Heart right ventricle (tissue), 16 donors: ENCODE results near the gene TENM4. TPM values are rescaled to one million over a fixed set of nuclear protein-coding genes. Genes with fewer than 3 reads are reported as not detected.

ENCODE experiments used
- ATAC-seq, 8 donors: fragments of 200-7000 bp; cut with Tn5 transposase; one replicate each; pipeline ENCODE4 v1.9.1; 2020; ENCODE audit warnings: mild to moderate bottlenecking in 8 of 8, moderate library complexity in 8 of 8, moderate number of reproducible peaks in 1 of 8
- DNase-seq, 2 donors: peaks; one replicate each; pipeline ENCODE4 v3.0.0-alpha.2; 2020
- H3K27ac ChIP-seq, 10 donors: fragments of 200-600 bp; sonication (generic) in 2 of 10; one replicate each; pipeline versions ENCODE4 v1.5.0 to v1.8.0; 2020 to 2022; ENCODE audit warnings: mild to moderate bottlenecking in 3 of 10
- H3K27me3 ChIP-seq, 7 donors: fragments of 200-600 bp; one replicate each; pipeline ENCODE4 v1.8.0; 2021 to 2022; ENCODE audit warnings: mild to moderate bottlenecking in 2 of 7
- H3K36me3 ChIP-seq, 9 donors: fragments of 200-600 bp; sonication (generic) in 1 of 9; one replicate each; pipeline versions ENCODE4 v1.5.0 to v1.8.0; 2020 to 2022; ENCODE audit warnings: mild to moderate bottlenecking in 2 of 9
- H3K4me1 ChIP-seq, 9 donors: fragments of 200-600 bp; sonication (generic) in 1 of 9; one replicate each; pipeline versions ENCODE4 v1.5.0 to v1.8.0; 2020 to 2022; ENCODE audit warnings: mild to moderate bottlenecking in 4 of 9
- H3K4me3 ChIP-seq, 10 donors: fragments of 200-600 bp; sonication (generic) in 2 of 10; one replicate each; pipeline versions ENCODE4 v1.5.0 to v1.8.0; 2020 to 2022; ENCODE audit warnings: mild to moderate bottlenecking in 7 of 10, moderate library complexity in 2 of 10
- H3K9me3 ChIP-seq, 11 donors: fragments of 200-600 bp in 10 of 11; sonication (generic) in 2 of 11; one replicate each; pipeline versions ENCODE4 v1.5.0 to v1.8.0; 2013 to 2022; ENCODE audit warnings: mild to moderate bottlenecking in 2 of 11, control low read depth in 1 of 11, moderate library complexity in 1 of 11
- WGBS, 2 donors: extraction: QIAGEN DNeasy Blood & Tissue Kit; methylation state at CpG; one replicate each; pipeline ENCODE4 v1.1.7; 2013; ENCODE audit warnings: inconsistent platforms in 1 of 2; 5-methylcytosine and 5-hydroxymethylcytosine counted together
- intact Hi-C, 10 donors: fragments of 100-400 bp; cut with DNase I; formaldehyde crosslinking; loops; one replicate each; pipeline versions ENCODE4 v1.11.1 to v1.14.2; 2022
- polyA plus RNA-seq, 2 donors: library from polyadenylated mRNA; stranded (reverse); fragments of 200-250 nt; gene quantifications; one replicate each; pipeline ENCODE4 v1.2.3, GENCODE V29; 2013
- total RNA-seq, 10 donors: library from RNA; stranded (reverse); fragmentation: NEBNext Ultra II Directional in 3 of 10; extraction: Animal tissue kit (Norgen Biotek cat#: 25700) in 3 of 10; gene quantifications; one replicate each; pipeline versions ENCODE4 v1.2.1 to v1.2.4, GENCODE V29; 2021 to 2023
- TF ChIP-seq, protein P1 (sequence below), 9 donors: fragments of 200-600 bp; sonication (generic) in 2 of 9; IDR thresholded peaks; one replicate each; pipeline versions ENCODE4 v1.5.0 to v1.8.0; 2021 to 2022; ENCODE audit warnings: antibody characterized with exemption in 9 of 9, mild to moderate bottlenecking in 5 of 9, moderate library complexity in 1 of 9
- donor health status: Arrhythmogenic right ventricular cardiomyopathy.
- donor health status: ischemic (EF 13 %, LVEDD 7.1; RV severe dilation, severe dysfunction).
- donor health status: healthy with polysubstance abuse.
- donor health status: DM: no; HTN: yes; CAD: no.
- donor health status: DM: no; HTN: no; CAD: no.
- donor health status: ischemic (EF 25% LVEDD 6.9; RV normal size, moderate dysfunction).
- donor health status: ischemic (EF 25% LVEDD 5.7; RV mildly dilated, moderate dysfunction).
- donor health status: healthy.
- donor health status: DM: yes; HTN: yes; CAD: no.
- donor health status: Ischemic cardiomyopathy.
- donor health status: ischemic (EF 35%, LVEDD 5.7; RV mildly dilated, moderate dysfunction).
- donor health status: nonischemic (EF 11% LVEDD 7.7; RV severe dilation, severe dysfunction).
- donor health status: DM: yes; HTN: yes; CAD: no.
- donor health status: PGD.
- donor health status: ischemic (EF 29% LVEDD 5.4; RV normal size, mild dysfunction).
- donor health status: nonischemic (EF 23%, LVEDD 6.1; RV moderate dilation, normal function).

Gene TENM4
- total and polyA plus RNA-seq, 12 donors, result 0.10 to 3.6 (median 0.91) TPM

DNA sequence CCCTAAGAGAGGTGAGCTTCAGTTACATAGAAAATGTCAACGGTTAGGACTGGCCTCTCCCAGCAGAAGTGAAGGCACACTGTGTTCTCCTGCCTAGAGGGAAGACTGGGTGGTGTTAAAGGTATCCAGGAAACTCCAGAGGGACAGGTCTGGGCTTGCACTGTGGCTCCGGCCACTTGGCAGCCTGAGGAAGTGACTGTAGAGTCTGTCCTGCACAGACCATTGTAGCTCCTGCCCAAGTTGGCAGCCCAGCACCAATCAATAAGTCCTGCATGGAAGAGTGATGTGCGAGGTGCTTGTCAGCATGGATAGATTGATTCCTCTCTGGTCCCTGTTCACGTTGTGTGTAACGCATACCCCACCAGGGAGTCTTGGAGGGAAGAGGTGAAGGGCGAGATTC lies 284.8 kb downstream of the TENM4 start:
- no peak for ATAC-seq
- intact Hi-C loops, result loop anchor here in 1 of 10 donors (10.0 kb wide), 1 partner anchor 59 kb away; no protein-coding TSS in a partner anchor

DNA sequence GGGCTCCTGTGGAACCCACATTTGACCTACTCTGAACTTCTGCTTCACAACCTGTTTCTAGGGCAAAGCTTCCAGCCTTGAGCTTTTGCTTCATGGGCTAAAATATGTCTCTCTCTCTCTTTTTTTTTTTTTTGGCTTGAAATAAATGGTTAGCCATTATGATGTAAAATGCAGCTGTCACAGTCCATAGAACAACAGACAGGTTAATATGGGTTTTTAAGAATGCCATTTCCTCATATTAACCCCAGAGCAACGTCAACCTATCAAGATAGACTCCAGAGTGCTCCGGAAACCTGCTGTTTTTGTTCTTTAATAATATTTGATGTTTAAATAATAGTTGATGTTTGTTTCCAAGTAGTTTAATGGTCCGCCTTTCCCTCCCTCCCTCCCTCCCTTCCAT lies 285.6 kb downstream of the TENM4 start:
- H3K27me3 ChIP-seq, result no peaks in the 10 kb centered on the region
- TF ChIP-seq, protein P1, sequence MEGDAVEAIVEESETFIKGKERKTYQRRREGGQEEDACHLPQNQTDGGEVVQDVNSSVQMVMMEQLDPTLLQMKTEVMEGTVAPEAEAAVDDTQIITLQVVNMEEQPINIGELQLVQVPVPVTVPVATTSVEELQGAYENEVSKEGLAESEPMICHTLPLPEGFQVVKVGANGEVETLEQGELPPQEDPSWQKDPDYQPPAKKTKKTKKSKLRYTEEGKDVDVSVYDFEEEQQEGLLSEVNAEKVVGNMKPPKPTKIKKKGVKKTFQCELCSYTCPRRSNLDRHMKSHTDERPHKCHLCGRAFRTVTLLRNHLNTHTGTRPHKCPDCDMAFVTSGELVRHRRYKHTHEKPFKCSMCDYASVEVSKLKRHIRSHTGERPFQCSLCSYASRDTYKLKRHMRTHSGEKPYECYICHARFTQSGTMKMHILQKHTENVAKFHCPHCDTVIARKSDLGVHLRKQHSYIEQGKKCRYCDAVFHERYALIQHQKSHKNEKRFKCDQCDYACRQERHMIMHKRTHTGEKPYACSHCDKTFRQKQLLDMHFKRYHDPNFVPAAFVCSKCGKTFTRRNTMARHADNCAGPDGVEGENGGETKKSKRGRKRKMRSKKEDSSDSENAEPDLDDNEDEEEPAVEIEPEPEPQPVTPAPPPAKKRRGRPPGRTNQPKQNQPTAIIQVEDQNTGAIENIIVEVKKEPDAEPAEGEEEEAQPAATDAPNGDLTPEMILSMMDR (IDR thresholded peaks at IDR 0.05), result no peak

More for the DNA sequence above, 284.8 kb downstream of the TENM4 start:
- Histone ChIP-seq H3K9me3 (no peaks in the 10 kb centered on the region), H3K36me3 (no peaks in the 10 kb centered on the region), H3K27me3 (no peaks in the 10 kb centered on the region), H3K27ac (no peak overlapping the region), H3K4me3 (no peak overlapping the region), H3K4me1 (no peaks in the 10 kb centered on the region)
- 87 to 89% methylated on average over 6 of the region's 6 CpGs for WGBS, 2 donors
- TF ChIP-seq, protein P1 (IDR thresholded peaks at IDR 0.05), result no peak
- DNase-seq, result no peak

DNA sequence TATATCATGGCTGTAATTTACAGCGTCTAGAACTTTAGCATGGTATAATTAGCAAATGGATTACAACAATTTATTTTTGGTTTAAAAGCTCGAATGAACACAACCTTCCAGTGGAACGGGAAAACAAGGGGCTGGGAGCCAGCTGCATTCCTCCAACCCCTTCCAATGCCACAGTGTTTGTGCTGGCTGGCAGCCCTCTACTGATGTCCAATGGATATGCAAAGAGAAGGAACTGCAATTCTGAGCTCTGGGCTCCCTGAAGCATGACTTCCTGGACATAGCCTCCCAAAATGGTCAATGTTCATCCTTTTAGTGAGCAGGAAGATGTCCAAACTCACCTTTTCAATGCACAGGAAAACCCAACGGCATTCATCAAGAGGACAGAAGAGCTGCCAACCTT lies 288.3 kb downstream of the TENM4 start:
- DNase-seq (no peak), ATAC-seq (no peak)
- Histone ChIP-seq H3K36me3 (no peaks in the 10 kb centered on the region), H3K27me3 (no peaks in the 10 kb centered on the region), H3K4me1 (no peaks in the 10 kb centered on the region), H3K9me3 (no peaks in the 10 kb centered on the region), H3K27ac (no peak overlapping the region), H3K4me3 (no peak overlapping the region)
- TF ChIP-seq, protein P1 (IDR thresholded peaks at IDR 0.05), result no peak
- intact Hi-C loops, result loop anchor here in 1 of 10 donors (10.0 kb wide), 1 partner anchor 62 kb away; no protein-coding TSS in a partner anchor
- WGBS, 2 donors, result 46 to 51% methylated on average over 4 of the region's 4 CpGs

More for the DNA sequence above, 285.6 kb downstream of the TENM4 start:
- Histone ChIP-seq H3K27ac (no peak overlapping the region), H3K36me3 (no peaks in the 10 kb centered on the region), H3K4me3 (no peak overlapping the region), H3K4me1 (no peaks in the 10 kb centered on the region), H3K9me3 (no peaks in the 10 kb centered on the region)
- ATAC-seq, result no peak
- no peak for DNase-seq
- WGBS, 2 donors, result 70 to 76% methylated on average over 3 of the region's 3 CpGs
- intact Hi-C loops, result loop anchor here in 1 of 10 donors (10.0 kb wide), 1 partner anchor 60 kb away; no protein-coding TSS in a partner anchor

DNA sequence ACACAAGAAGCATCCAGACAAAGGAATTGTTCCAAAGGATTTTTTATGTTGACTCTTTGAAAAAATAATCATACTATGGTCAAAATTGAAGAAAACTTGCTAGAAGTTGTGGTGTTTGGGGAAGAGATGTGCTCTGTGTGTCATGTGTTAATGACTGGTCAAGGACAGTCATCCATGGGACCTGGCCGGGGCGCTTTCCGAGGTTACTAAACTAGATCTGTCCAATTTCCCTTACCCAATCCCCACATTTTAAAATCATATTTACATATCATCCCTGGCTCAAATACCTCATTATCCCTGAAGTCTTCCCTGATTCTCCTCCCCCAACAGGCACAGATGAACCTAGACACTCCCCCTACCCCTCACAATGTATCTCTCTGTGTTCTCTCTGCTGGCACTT lies 289.4 kb downstream of the TENM4 start:
- 97 to 98% methylated on average over 3 of the region's 3 CpGs for WGBS, 2 donors
- no peak for DNase-seq
- intact Hi-C loops, result loop anchor here in 1 of 10 donors (10.0 kb wide), 1 partner anchor 63 kb away; no protein-coding TSS in a partner anchor

More for the DNA sequence above, 289.4 kb downstream of the TENM4 start:
- TF ChIP-seq, protein P1 (IDR thresholded peaks at IDR 0.05), result no peak
- no peak for ATAC-seq
- H3K36me3 ChIP-seq, result no peaks in the 10 kb centered on the region
- no peak overlapping the region for H3K4me3 ChIP-seq
- no peaks in the 10 kb centered on the region for H3K4me1 ChIP-seq
- H3K9me3 ChIP-seq, result no peaks in the 10 kb centered on the region
- H3K27me3 ChIP-seq, result no peaks in the 10 kb centered on the region
- H3K27ac ChIP-seq, result no peak overlapping the region
